ENCODE data around the gene GID8.
"Not testable (repeated sequence)": the region's sequence is repeated elsewhere in the genome, so short reads cannot be mapped to it uniquely, and the experiment has no call there.

The GID8 gene

DNA sequence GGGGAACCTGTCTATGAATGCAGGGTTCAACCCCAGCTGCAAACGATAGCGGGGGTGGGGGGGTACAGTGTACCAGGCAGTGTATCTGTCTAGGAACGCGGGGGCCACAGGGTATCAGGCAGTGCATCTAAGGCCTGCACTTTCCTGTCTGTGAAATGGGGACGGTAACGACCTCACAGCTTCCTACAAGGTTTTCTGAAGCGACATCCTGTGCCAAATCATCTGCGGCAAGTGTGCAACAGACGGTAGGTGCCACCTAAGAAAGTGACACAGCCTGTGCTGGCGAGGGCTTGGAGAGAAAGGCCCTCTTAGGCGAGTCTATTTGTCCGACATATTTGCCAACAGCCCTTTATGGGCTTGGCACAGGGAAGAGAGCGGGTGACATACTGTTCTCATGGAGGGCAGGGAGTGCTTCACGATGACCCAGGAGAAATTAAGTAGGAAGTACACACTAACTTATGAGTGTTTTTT, 15.5 kb upstream of the GID8 start:
- no peak for TF ChIP-seq CTCF (IDR thresholded peaks at IDR 0.05; ENCODE audit: borderline replicate concordance, insufficient read depth, low read depth, low read length)
- H3K4me3 ChIP-seq (ENCODE audit: low read depth, low read length) = no peak overlapping the region

GRCh38 chr20:62923059-62923668, 14.8 kb upstream of the GID8 start:
- not testable (repeated sequence) for H3K4me3 ChIP-seq (ENCODE audit: low read depth, low read length)

- H3K4me3 ChIP-seq (ENCODE audit: low read depth, low read length) = no peak overlapping the region
- no peak for TF ChIP-seq CTCF (IDR thresholded peaks at IDR 0.05; ENCODE audit: borderline replicate concordance, insufficient read depth, low read depth, low read length)
These were observed 14.1 kb upstream of the GID8 start for GRCh38 chr20:62923669-62924441.

DNA sequence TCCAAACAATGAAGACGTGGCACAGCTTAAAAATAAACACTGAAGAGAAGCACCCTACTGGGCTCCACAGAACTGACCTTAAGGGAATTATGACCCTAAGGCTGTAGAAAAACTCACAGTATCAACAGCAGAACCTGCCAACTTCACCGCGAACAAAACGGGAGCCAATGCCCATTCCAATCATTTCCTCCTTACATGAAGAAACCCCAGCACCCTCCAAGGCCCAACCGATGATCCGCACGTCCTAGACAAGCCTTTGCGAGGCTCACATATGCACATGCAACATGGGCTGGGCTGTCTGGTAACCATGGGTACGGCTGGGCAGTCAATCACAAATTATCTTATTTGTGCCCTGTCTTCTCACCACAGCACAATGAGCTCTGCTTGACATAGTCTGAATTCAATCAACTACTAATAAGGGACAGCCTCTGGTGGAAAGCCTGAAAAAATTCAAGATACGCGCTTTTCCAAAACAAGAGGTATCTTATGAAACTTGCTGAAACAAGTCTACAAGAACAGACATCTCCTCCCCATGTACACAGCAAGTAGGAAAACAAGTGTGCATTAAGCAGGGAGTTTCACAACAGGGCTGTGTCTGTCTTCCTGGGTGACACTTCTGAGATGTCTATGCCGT, 13.4 kb upstream of the GID8 start:
- no peak for TF ChIP-seq CTCF (IDR thresholded peaks at IDR 0.05; ENCODE audit: borderline replicate concordance, insufficient read depth, low read depth, low read length)

GRCh38 chr20:62925076-62925419, 12.9 kb upstream of the GID8 start:
- TF ChIP-seq CTCF (IDR thresholded peaks at IDR 0.05; ENCODE audit: borderline replicate concordance, insufficient read depth, low read depth, low read length) = no peak
- H3K4me3 ChIP-seq (ENCODE audit: low read depth, low read length) = peak overlapping the region; percentile 82

More for the DNA sequence above, 13.4 kb upstream of the GID8 start:
- H3K4me3 ChIP-seq (ENCODE audit: low read depth, low read length) = peak overlapping the region; percentile 82

DNA sequence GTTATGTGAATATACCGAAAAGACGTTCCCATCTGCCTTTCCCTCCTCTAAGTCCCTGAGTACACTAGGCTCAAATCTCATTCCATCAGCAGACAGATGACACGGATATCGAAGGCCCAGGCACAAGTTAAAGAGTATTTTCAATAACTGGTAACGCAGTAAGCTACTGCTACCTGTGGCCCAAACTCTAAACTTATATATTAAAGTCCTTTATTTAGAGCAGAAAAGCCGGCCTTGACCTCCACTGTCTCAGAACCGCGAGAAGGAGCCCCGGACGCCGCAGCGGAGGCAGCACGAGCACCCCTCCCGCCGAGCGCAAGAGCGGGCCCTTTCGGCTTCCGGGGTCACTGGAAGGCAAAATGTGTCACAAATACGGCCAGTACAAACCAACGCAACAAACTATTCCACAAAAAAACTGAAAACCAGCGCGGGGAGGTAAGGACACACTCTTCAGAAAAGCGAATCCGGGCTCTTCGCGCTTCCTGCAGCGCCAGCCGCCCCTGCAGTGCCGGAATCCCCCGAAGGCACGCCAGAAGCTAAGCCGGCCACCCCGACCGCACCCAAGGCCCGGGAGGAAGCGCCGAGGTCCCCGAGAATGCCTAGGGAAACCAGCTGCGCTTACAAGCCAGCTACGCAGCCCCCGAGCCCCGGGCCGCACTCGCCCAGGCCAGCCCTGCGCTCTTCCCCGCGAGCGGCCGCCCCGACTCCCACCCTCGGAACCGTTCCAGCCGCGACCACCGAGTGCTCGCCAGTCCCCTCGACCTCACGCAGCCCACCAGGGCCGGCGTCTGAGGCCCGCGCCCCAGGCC, 12.3 kb upstream of the GID8 start:
- no peak for TF ChIP-seq CTCF (IDR thresholded peaks at IDR 0.05; ENCODE audit: borderline replicate concordance, insufficient read depth, low read depth, low read length)
- peak overlapping the region; percentile 82 for H3K4me3 ChIP-seq (ENCODE audit: low read depth, low read length)

Data from GM12875 (cell line).